Body of pancreas (tissue), 4 donors: ENCODE measurements around the gene LTBP2. TPM values are rescaled to one million over a fixed set of nuclear protein-coding genes. Genes with fewer than 3 reads are reported as not detected.
"Not testable (repeated sequence)": the region's sequence is repeated elsewhere in the genome, so short reads cannot be mapped to it uniquely, and the experiment has no call there.

Source experiments
- ATAC-seq: fragments of 150-250 bp; one replicate; pipeline ENCODE4 v1.9.1; 2016
- DNase-seq, 4 donors: peaks; one replicate each; pipeline ENCODE4 v3.0.0-alpha.2; 2019
- H3K27ac ChIP-seq, 4 donors: fragments of 200-600 bp; sonication (generic); 1 replicate in 3 of 4; 2 replicates in 1 of 4; pipeline versions ENCODE4 v1.5.1 to v1.6.1; 2016 to 2019; ENCODE audit warnings: mild to moderate bottlenecking in 1 of 4, mixed read lengths in 1 of 4, moderate library complexity in 1 of 4
- H3K27me3 ChIP-seq, 2 donors: fragments of 200-600 bp; sonication (generic); one replicate each; pipeline ENCODE4 v1.6.0; 2016; ENCODE audit warnings: mild to moderate bottlenecking in 1 of 2
- H3K36me3 ChIP-seq, 2 donors: fragments of 200-600 bp; sonication (generic); replicated peaks in 1 of 2; 2 replicates each; pipeline ENCODE4 v1.5.1; 2016; ENCODE audit warnings: low read depth in 2 of 2; ENCODE audit not compliant: insufficient read depth in 1 of 2
- H3K4me1 ChIP-seq: fragments of 200-600 bp; sonication (generic); one replicate; pipeline ENCODE4 v1.6.0; 2016
- H3K4me3 ChIP-seq, 2 donors: fragments of 200-600 bp; sonication (generic); 1 replicate in 1 of 2; 2 replicates in 1 of 2; pipeline ENCODE4 v1.5.1; 2016 to 2019
- H3K9me3 ChIP-seq, 3 donors: fragments of 200-600 bp; sonication (generic); 1 replicate in 2 of 3; 2 replicates in 1 of 3; pipeline ENCODE4 v1.5.1; 2016
- POLR2A ChIP-seq, 3 donors: fragments of 450-650 bp; IDR thresholded peaks; one replicate each; pipeline ENCODE4 v1.6.1; 2016; ENCODE audit warnings: antibody characterized with exemption in 3 of 3, mild to moderate bottlenecking in 2 of 3
- WGBS, 2 donors: methylation state at CpG; one replicate each; pipeline ENCODE4 v1.1.5; 2017; 5-methylcytosine and 5-hydroxymethylcytosine counted together
- intact Hi-C: fragments of 100-400 bp; cut with DNase I; formaldehyde crosslinking; loops from one replicate; pipeline ENCODE4 v1.15.1; 2023
- total RNA-seq, 2 donors: library from RNA; depleted of rRNA; stranded (reverse); fragments of >200 nt; gene quantifications; one replicate each; pipeline ENCODE4 v1.1.0, GENCODE V29; 2016
- TF ChIP-seq, protein P1 (sequence below), 7 experiments: fragments of 450-650 bp in 4 of 7; fragments of 200-600 bp in 3 of 7; sonication (generic) in 3 of 7; IDR thresholded peaks; one replicate each; pipeline ENCODE4 v1.5.1; 2016 to 2019; ENCODE audit warnings: antibody characterized with exemption in 7 of 7

Gene LTBP2
- total RNA-seq, 2 donors from 2014 or later: 15.8 to 20.4 TPM

DNA sequence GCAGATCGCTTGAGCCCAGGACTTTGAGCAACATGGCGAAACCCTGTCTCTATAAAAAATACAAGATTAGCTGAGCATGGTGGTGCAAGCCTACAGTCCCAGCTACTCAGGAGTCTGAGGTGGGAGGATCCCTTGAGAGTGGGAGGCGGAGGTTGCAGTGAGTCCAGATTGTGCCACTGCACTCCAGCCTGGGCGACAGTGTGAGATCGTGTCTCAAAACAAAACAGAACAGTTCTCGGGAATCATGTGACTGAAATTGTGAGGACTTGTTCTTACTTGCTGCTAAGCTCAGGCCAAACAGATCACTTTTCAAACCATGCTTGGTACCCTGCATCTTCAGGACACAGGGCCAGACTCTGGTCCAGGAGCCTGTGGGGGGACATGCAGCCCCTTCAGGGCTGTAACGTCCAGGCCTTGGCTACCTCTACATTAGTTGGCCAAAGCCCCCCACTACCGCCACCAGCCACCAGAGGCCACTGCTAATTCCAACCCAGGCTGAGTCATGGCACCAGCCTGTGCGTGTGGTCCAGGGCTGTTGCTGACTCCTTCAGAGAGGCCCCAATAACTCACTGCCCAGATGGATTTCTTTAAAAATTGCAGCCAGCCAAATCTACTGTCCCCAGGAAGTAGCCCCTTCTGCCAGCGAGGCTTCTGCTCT is 152.6 kb downstream of the LTBP2 start:
- intact Hi-C loops: no loop called here
- Histone ChIP-seq H3K9me3 (peaks cover 0 to 2% (median 0%) of the 10 kb centered on the region in 3 donors), H3K36me3 (no peaks in the 10 kb centered on the region), H3K27ac (no peak overlapping the region), H3K4me1 (no peaks in the 10 kb centered on the region), H3K4me3 (no peak overlapping the region), H3K27me3 (no peaks in the 10 kb centered on the region)
- no peak for TF ChIP-seq POLR2A (IDR thresholded peaks at IDR 0.05)
- TF ChIP-seq, protein P1, sequence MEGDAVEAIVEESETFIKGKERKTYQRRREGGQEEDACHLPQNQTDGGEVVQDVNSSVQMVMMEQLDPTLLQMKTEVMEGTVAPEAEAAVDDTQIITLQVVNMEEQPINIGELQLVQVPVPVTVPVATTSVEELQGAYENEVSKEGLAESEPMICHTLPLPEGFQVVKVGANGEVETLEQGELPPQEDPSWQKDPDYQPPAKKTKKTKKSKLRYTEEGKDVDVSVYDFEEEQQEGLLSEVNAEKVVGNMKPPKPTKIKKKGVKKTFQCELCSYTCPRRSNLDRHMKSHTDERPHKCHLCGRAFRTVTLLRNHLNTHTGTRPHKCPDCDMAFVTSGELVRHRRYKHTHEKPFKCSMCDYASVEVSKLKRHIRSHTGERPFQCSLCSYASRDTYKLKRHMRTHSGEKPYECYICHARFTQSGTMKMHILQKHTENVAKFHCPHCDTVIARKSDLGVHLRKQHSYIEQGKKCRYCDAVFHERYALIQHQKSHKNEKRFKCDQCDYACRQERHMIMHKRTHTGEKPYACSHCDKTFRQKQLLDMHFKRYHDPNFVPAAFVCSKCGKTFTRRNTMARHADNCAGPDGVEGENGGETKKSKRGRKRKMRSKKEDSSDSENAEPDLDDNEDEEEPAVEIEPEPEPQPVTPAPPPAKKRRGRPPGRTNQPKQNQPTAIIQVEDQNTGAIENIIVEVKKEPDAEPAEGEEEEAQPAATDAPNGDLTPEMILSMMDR (IDR thresholded peaks at IDR 0.05): peak in 5 of 7 experiments; percentile 26 to 41 (median 35)
- 62 to 68% methylated on average over 9 to 10 of the region's 10 CpGs for WGBS, 2 donors
- ATAC-seq (peak; percentile 30), DNase-seq (peak in 1 of 4 donors; percentile 31)

DNA sequence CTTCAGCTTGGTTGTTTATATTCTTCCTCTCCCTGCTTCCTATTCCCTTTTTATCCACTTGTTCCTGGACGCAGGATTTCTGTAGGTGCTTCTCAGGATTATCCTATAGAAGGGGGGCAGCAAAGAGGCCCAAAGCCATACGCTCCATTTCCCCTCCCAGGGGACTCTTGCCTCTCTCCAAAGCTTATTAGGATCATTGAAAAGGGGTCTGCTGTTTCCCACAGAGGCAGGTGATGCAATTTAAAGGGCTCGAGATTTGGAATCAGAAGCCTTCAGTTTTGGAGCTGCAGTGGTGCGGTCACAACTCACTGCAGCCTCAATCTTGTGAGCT is 154.5 kb downstream of the LTBP2 start:
- intact Hi-C loops: no loop called here
- ATAC-seq (no peak), DNase-seq (no peak)
- no peaks in the 10 kb centered on the region for H3K4me1 ChIP-seq
- no peak overlapping the region for H3K4me3 ChIP-seq
- TF ChIP-seq, protein P1 (IDR thresholded peaks at IDR 0.05): no peak
- TF ChIP-seq POLR2A (IDR thresholded peaks at IDR 0.05): no peak
- 67 to 83% methylated on average over 4 of the region's 4 CpGs for WGBS, 2 donors
- H3K36me3 ChIP-seq: no peaks in the 10 kb centered on the region
- peaks cover 0 to 5% (median 0%) of the 10 kb centered on the region in 3 donors for H3K9me3 ChIP-seq
- H3K27ac ChIP-seq: no peak overlapping the region
- no peaks in the 10 kb centered on the region for H3K27me3 ChIP-seq

DNA sequence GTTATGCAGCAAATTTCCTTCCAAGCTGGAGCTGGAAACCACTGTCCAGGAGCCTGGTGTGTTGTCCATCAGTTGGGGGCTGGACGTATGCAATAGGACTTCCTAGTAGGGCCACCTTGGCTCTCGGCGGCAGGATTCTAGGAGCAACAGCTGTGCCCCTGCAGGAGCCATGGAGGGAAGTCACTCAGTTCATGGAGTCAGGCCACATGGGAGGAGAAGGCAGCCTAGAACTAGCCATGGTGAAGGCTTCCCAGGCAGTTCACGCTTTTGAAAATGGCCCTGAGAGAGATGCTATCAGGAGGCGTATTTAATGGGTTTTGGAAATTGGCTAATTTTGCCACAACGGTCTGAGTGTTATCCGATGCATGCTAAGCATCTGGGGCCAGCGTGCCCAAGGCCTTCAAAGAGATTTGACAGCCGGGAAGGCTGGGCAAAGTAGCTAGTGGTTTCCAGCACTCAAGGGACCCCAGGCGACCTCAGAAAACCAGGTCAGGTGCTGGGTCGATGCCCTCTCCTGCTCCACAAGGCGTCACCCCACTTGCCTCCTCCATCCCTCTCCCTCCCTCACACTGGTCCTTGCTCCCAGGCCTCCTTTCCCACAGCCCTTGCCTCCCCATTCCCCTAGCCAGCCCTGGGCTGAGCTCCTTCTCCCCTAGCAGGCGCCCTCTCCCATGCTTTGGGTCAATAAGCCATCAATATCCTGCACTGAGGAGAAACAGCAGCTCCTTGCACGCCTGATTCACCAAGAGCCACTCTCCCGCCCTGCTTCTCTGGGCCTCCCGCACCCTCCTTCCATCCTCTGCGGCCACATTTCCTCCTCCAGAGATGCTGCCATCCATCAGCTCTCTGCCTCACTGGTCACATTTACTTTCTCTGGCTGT is 155.1 kb downstream of the LTBP2 start:
- ATAC-seq: no peak
- peaks cover 0 to 5% (median 0%) of the 10 kb centered on the region in 3 donors for H3K9me3 ChIP-seq
- WGBS, 2 donors: 69 to 71% methylated on average over 16 to 17 of the region's 17 CpGs
- intact Hi-C loops: no loop called here
- no peak overlapping the region for H3K4me3 ChIP-seq
- no peak for TF ChIP-seq POLR2A (IDR thresholded peaks at IDR 0.05)
- no peak for DNase-seq
- no peak overlapping the region for H3K27ac ChIP-seq
- H3K36me3 ChIP-seq: no peaks in the 10 kb centered on the region
- no peaks in the 10 kb centered on the region for H3K4me1 ChIP-seq
- no peaks in the 10 kb centered on the region for H3K27me3 ChIP-seq

DNA sequence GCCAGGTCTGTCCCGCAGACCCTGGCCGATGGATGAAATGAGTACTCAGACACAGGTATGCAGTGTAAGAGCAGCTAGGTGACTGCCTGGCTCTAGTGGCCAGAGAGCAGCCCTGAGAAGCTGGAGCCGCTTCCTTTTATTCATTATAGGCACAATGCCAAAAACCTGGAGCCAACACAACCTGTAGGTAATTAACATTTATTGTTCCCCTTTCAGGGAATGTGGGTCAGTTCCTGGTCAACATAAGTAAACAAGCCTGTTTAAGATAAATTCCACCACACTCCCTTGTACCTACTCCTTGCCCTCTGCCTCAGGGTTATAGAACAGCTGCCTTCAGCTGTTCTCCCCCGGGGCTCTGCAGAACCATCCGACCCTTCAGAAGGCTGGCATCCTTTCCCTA is 157.6 kb downstream of the LTBP2 start:
- H3K27me3 ChIP-seq, H3K4me3 ChIP-seq, H3K4me1 ChIP-seq, DNase-seq, H3K9me3 ChIP-seq, intact Hi-C loops, H3K27ac ChIP-seq, ATAC-seq, H3K36me3 ChIP-seq: not testable (repeated sequence)
- WGBS, 2 donors: 73 to 81% methylated on average over 5 of the region's 5 CpGs

Other genes starting within 250 kb of the LTBP2 start
- gene SYNDIG1L, start 186.0 kb downstream of the LTBP2 start, total RNA-seq: under 1 TPM in 1 of 2 donors, not detected in 1; 0.52 TPM
- gene NPC2, start 118.9 kb downstream of the LTBP2 start, total RNA-seq: 100 to 1,000 TPM in 1 of 2 donors, 10 to 100 TPM in 1; 97.5 to 130 TPM
- 10 to 100 TPM in 1 of 2 donors, 1 to 10 TPM in 1; 4.3 to 17.6 TPM for gene ISCA2, start 118.5 kb downstream of the LTBP2 start, total RNA-seq
- 10 to 100 TPM; 10.6 to 21.1 TPM for gene AREL1, start 100.8 kb upstream of the LTBP2 start, total RNA-seq
- 10 to 100 TPM in 1 of 2 donors, 1 to 10 TPM in 1; 4.9 to 19.2 TPM for gene FCF1, start 100.9 kb upstream of the LTBP2 start, total RNA-seq
- gene YLPM1, start 151.1 kb upstream of the LTBP2 start, total RNA-seq: 10 to 100 TPM; 30.0 to 47.7 TPM